GM12872 (cell line): ENCODE measurements around the gene PRKCA.

Source experiments
- TF ChIP-seq, protein P1 (sequence below): IDR thresholded peaks from 3 replicates; pipeline ENCODE4 v1.5.1; 2011; ENCODE audit warnings: low read depth, mild to moderate bottlenecking, low read length, moderate library complexity; ENCODE audit not compliant: insufficient read depth

PRKCA gene

DNA sequence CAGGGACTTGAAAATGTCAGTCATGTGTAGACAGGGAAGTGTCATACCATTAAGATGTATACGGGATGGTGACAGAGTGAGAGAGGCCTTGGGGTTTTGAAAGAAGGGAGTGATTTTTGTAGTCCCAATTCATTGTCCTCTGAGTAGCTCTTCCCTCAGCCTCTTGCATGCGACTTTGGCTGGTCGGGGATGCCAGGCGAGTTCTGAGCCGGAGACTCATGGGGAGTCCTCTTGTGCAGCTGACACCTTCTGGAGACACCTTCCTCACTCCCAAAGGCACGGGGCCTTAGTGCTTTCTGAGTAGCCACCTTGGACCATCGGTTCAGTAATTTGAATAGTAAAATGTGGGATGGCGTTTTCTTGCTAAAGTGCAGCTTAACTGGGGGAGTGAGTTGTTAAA lies 144.7 kb downstream of the PRKCA start:
- TF ChIP-seq, protein P1, sequence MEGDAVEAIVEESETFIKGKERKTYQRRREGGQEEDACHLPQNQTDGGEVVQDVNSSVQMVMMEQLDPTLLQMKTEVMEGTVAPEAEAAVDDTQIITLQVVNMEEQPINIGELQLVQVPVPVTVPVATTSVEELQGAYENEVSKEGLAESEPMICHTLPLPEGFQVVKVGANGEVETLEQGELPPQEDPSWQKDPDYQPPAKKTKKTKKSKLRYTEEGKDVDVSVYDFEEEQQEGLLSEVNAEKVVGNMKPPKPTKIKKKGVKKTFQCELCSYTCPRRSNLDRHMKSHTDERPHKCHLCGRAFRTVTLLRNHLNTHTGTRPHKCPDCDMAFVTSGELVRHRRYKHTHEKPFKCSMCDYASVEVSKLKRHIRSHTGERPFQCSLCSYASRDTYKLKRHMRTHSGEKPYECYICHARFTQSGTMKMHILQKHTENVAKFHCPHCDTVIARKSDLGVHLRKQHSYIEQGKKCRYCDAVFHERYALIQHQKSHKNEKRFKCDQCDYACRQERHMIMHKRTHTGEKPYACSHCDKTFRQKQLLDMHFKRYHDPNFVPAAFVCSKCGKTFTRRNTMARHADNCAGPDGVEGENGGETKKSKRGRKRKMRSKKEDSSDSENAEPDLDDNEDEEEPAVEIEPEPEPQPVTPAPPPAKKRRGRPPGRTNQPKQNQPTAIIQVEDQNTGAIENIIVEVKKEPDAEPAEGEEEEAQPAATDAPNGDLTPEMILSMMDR: no peak

DNA sequence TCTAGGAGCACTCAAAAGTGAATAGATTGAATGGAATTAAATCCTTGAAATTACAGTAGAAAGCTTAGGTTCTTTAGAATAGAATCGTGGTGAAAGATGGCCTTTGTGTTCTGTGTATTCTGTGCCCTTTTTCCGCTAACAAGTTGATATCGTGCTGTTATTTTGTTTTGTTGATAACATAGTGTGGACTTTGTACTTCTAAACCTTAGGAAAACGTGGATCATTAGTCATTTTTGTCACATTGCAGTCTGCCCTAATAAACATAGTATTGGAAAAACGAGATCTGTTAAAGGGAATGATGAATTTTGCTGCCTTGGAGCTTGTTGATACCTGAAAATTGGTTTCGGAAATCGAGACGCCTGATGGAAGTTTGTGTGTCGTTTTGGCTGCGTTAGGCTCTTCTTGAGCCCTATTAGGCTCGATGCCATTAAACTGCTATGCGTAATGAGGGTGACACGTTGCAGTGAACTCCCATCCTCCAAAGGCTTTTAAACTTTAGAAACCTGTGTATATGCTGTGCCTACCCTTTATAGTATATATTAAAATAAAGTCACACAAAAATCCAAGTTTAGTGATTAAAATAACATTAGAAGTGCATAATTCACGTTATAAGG lies 145.7 kb downstream of the PRKCA start:
- TF ChIP-seq, protein P1: no peak

- TF ChIP-seq, protein P1: no peak
Measured at GRCh38 chr17:66449418-66449977, 147.1 kb downstream of the PRKCA start.

- TF ChIP-seq, protein P1: no peak
Measured at GRCh38 chr17:66450008-66450851, 147.8 kb downstream of the PRKCA start.

- TF ChIP-seq, protein P1: no peak
Measured at GRCh38 chr17:66450852-66451158, 148.4 kb downstream of the PRKCA start.

DNA sequence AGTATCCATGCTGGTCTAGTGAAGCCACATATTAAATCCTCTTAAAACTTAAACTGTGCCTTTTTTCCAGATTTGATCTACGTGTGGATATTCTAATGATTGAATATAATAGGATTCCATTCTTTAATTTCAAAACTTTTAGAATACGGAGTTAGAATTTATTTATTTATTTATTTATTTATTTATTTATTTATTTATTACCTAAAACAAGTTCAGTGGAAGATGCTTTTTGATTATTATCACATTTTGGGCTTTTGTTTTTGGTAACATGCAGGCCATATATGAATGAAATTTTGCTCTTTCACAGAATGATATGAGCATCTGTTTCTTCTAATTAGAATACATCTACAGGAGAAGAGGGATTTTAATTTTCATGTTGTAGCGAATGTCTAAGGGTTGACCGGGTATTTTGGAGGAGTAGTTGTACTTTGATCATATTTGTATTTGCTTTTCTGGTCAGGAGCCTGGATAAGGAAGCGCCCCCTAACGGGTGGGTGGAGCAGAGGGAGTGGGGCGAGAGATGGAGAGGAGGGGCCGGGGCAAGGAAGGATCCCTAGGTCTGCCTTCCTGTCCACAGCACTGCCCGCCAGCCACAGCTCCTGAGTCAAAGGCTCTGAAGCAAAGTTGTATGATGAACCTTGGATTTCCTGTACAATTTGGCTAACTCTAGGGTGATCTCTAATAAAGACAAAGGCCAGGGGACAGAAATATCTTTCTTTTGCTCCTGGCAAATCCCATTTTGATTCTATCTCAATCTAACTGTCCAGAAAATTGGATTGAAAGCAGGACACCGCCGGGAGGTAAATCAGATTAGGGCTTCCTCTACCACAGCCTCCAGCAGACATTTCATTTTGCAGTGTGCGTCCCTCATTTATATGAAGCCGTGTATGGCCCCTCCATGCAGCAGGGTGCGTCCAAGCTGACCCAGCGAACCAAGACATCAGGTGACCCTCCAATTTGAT lies 149.1 kb downstream of the PRKCA start:
- TF ChIP-seq, protein P1: no peak

DNA sequence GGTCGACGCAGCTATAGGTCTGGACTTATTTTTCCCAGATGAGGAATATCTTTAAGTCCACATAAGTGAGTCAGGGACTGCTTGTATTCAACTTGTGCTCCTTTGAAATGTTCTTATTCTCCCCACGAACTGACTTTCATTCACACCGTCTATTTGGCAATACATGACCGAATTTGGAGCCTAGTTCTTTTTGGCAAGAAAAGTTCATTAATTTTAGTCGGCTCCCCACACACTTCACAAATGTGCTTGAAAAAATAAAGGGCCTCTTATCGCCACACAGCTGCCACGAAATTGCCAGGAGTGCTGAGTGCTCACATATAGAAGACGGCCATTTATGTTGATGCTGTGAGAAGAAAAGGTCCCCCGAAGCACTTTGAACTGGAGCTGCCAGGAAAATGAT lies 152.6 kb downstream of the PRKCA start:
- TF ChIP-seq, protein P1: no peak
